H9 (cell line): Measurements from ENCODE around the gene CMTM4. TPM values are rescaled to one million over a fixed set of nuclear protein-coding genes. Genes with fewer than 3 reads are reported as not detected.

Experiments used
- DNase-seq: peaks from one replicate; pipeline ENCODE4 v3.0.0-alpha.2; 2017
- H2AFZ ChIP-seq: one replicate; pipeline ENCODE4 v1.6.1; 2013; ENCODE audit warnings: mild to moderate bottlenecking, low read length, control low read depth, moderate library complexity
- H2AK5ac ChIP-seq: 2 replicates; pipeline ENCODE4 v1.6.1; 2013; ENCODE audit warnings: low read length, control low read depth, mixed read lengths; ENCODE audit not compliant: insufficient read length
- H2BK120ac ChIP-seq: one replicate; pipeline ENCODE4 v1.6.1; 2013; ENCODE audit warnings: low read depth, mild to moderate bottlenecking, low read length, control low read depth, inconsistent platforms; ENCODE audit not compliant: poor library complexity, severe bottlenecking
- H2BK12ac ChIP-seq: 2 replicates; pipeline ENCODE4 v1.6.1; 2013; ENCODE audit warnings: low read length, control low read depth, mixed read lengths, low read depth; ENCODE audit not compliant: insufficient read length
- H2BK15ac ChIP-seq: 2 replicates; pipeline ENCODE4 v1.6.1; 2013; ENCODE audit warnings: low read depth, low read length, control low read depth
- H2BK20ac ChIP-seq: one replicate; pipeline ENCODE4 v1.6.1; 2013; ENCODE audit warnings: low read depth, mild to moderate bottlenecking, low read length, control low read depth, inconsistent platforms; ENCODE audit not compliant: poor library complexity, severe bottlenecking
- H2BK5ac ChIP-seq: 2 replicates; pipeline ENCODE4 v1.6.1; 2013; ENCODE audit warnings: low read length, control low read depth, mixed read lengths; ENCODE audit not compliant: insufficient read length
- H3K14ac ChIP-seq: 2 replicates; pipeline ENCODE4 v1.6.1; 2013; ENCODE audit warnings: low read length, control low read depth; ENCODE audit not compliant: insufficient read depth
- H3K18ac ChIP-seq: 2 replicates; pipeline ENCODE4 v1.6.1; 2013; ENCODE audit warnings: low read depth, mild to moderate bottlenecking, mixed read lengths, low read length, control low read depth; ENCODE audit not compliant: insufficient read length
- H3K23ac ChIP-seq: 2 replicates; pipeline ENCODE4 v1.6.1; 2013; ENCODE audit warnings: low read length, control low read depth, mixed read lengths, low read depth; ENCODE audit not compliant: insufficient read length
- H3K23me2 ChIP-seq: 2 replicates; pipeline ENCODE4 v1.6.1; 2013; ENCODE audit warnings: low read depth, mild to moderate bottlenecking, mixed read lengths, low read length, control low read depth; ENCODE audit not compliant: insufficient read length, poor library complexity, severe bottlenecking
- H3K27ac ChIP-seq: 2 replicates; pipeline ENCODE4 v1.5.1; 2013; ENCODE audit warnings: low read length, control low read depth, mixed read lengths, low read depth; ENCODE audit not compliant: insufficient read length
- H3K27me3 ChIP-seq: 2 replicates; pipeline ENCODE4 v1.6.1; 2013; ENCODE audit warnings: low read length, control low read depth, inconsistent platforms; ENCODE audit not compliant: insufficient read depth
- H3K4ac ChIP-seq: 2 replicates; pipeline ENCODE4 v1.6.1; 2013; ENCODE audit warnings: low read depth, mild to moderate bottlenecking, control low read depth, inconsistent platforms, low read length, moderate library complexity
- H3K4me1 ChIP-seq: 2 replicates; pipeline ENCODE4 v1.6.1; 2013; ENCODE audit warnings: low read length, control low read depth, inconsistent platforms; ENCODE audit not compliant: insufficient read depth
- H3K4me2 ChIP-seq: 2 replicates; pipeline ENCODE4 v1.6.1; 2013; ENCODE audit warnings: low read length, control low read depth, mixed read lengths; ENCODE audit not compliant: insufficient read length, insufficient read depth
- H3K56ac ChIP-seq: 2 replicates; pipeline ENCODE4 v1.6.1; 2013; ENCODE audit warnings: low read depth, mild to moderate bottlenecking, mixed read lengths, low read length, control low read depth; ENCODE audit not compliant: insufficient read length
- H3K79me1 ChIP-seq: 2 replicates; pipeline ENCODE4 v1.6.1; 2013; ENCODE audit warnings: low read depth, mild to moderate bottlenecking, moderate library complexity, low read length, control low read depth, inconsistent platforms; ENCODE audit not compliant: insufficient read depth, poor library complexity, severe bottlenecking
- H3K79me2 ChIP-seq: 2 replicates; pipeline ENCODE4 v1.6.1; 2013; ENCODE audit warnings: low read length, control low read depth, inconsistent platforms; ENCODE audit not compliant: insufficient read depth
- H3K9ac ChIP-seq: 2 replicates; pipeline ENCODE4 v1.6.1; 2013; ENCODE audit warnings: low read length, control low read depth, mixed read lengths; ENCODE audit not compliant: insufficient read length; ENCODE audit errors: extremely low read depth
- H3K9me3 ChIP-seq: one replicate; pipeline ENCODE4 v1.6.1; 2013; ENCODE audit warnings: low read depth, low read length, inconsistent platforms; ENCODE audit not compliant: control insufficient read depth
- H3T11ph ChIP-seq: one replicate; pipeline ENCODE4 v1.6.1; 2013; ENCODE audit warnings: mild to moderate bottlenecking, low read length, control low read depth, inconsistent platforms
- H4K20me1 ChIP-seq: one replicate; pipeline ENCODE4 v1.6.1; 2013; ENCODE audit not compliant: control insufficient read depth, insufficient read length, insufficient read depth
- H4K5ac ChIP-seq: 2 replicates; pipeline ENCODE4 v1.6.1; 2013; ENCODE audit warnings: low read depth, mild to moderate bottlenecking, mixed read lengths, low read length, control low read depth; ENCODE audit not compliant: insufficient read length
- H4K8ac ChIP-seq: replicated peaks from 2 replicates; pipeline ENCODE4 v1.6.1; 2013; ENCODE audit warnings: low read length, control low read depth, mixed read lengths, low read depth; ENCODE audit not compliant: insufficient read length
- H4K91ac ChIP-seq: 2 replicates; pipeline ENCODE4 v1.6.1; 2013; ENCODE audit warnings: low read depth, mild to moderate bottlenecking, moderate library complexity, mixed read lengths, low read length, control low read depth; ENCODE audit not compliant: insufficient read length
- H3K27ac Mint-ChIP-seq, 3 experiments: 2 replicates in 2 of 3; 3 replicates in 1 of 3; pipeline ENCODE4 v1.8.0; 2020 to 2021; ENCODE audit warnings: mixed read lengths in 3 of 3, mild to moderate bottlenecking in 1 of 3, moderate library complexity in 1 of 3
- H3K27me3 Mint-ChIP-seq: 2 replicates; pipeline ENCODE4 v1.8.0; 2021; ENCODE audit warnings: low read depth, mild to moderate bottlenecking, moderate library complexity, mixed read lengths
- H3K36me3 Mint-ChIP-seq, 3 experiments: 2 replicates in 2 of 3; 3 replicates in 1 of 3; pipeline ENCODE4 v1.8.0; 2020 to 2021; ENCODE audit warnings: low read depth in 3 of 3, mixed read lengths in 3 of 3; ENCODE audit not compliant: insufficient read depth in 1 of 3
- H3K4me1 Mint-ChIP-seq, 2 experiments: 2 replicates each; pipeline ENCODE4 v1.8.0; 2020; ENCODE audit warnings: mixed read lengths in 2 of 2
- H3K4me3 Mint-ChIP-seq, 2 experiments: 2 replicates in 1 of 2; 3 replicates in 1 of 2; pipeline ENCODE4 v1.8.0; 2020 to 2021; ENCODE audit warnings: mild to moderate bottlenecking in 2 of 2, mixed read lengths in 2 of 2, moderate library complexity in 1 of 2
- H3K9me3 Mint-ChIP-seq, 2 experiments: 2 replicates in 1 of 2; 3 replicates in 1 of 2; pipeline ENCODE4 v1.8.0; 2020; ENCODE audit warnings: mild to moderate bottlenecking in 2 of 2, mixed read lengths in 2 of 2, moderate library complexity in 1 of 2
- CTCF ChIP-seq: fragments of 200-600 bp; sonication (generic); conservative IDR thresholded peaks from 3 replicates; pipeline ENCODE4 v1.8.0; 2021; ENCODE audit warnings: antibody characterized with exemption, mild to moderate bottlenecking
- WGBS: extraction: QIAGEN DNeasy Blood & Tissue Kit; methylation state at CpG from one replicate; pipeline ENCODE4 v1.1.7; 2013; ENCODE audit warnings: missing lambda C conversion rate, low lambda C conversion rate, mixed read lengths; ENCODE audit not compliant: insufficient read length; ENCODE audit errors: extremely low coverage; 5-methylcytosine and 5-hydroxymethylcytosine counted together
- total RNA-seq: library from RNA; stranded (reverse); gene quantifications from 2 replicates; pipeline ENCODE4 v1.2.1, GENCODE V29; 2021

CMTM4 gene
- total RNA-seq, 1 experiment from 2014 or later, result 40.5 TPM

- H3T11ph ChIP-seq, result no peak within 1 kb of the TSS
- no peak within 1 kb of the TSS for H3K23ac ChIP-seq
- H3K79me2 ChIP-seq, result no peaks in the 10 kb centered on the region
- peaks cover 13% of the 10 kb centered on the region; the same call in 1 of the 2 replicates for H3K27me3 ChIP-seq
- Mint-ChIP-seq H3K9me3 (no peaks in the 10 kb centered on the region), H3K4me3 (peak within 1 kb of the TSS; percentile 39 to 60; a peak in 4 of 5 replicates), H3K36me3 (no peaks in the 10 kb centered on the region), H3K4me1 (peaks cover 25 to 29% of the 10 kb centered on the region in 2 experiments), H3K27ac (peak within 1 kb of the TSS in 1 of 3 experiments; percentile 75; a peak in 1 of 7 replicates), H3K27me3 (peaks cover 35% of the 10 kb centered on the region)
- H2BK12ac ChIP-seq, result no peak within 1 kb of the TSS
- H2BK15ac ChIP-seq, result no peak within 1 kb of the TSS
- peak within 1 kb of the TSS; percentile 0 for H3K4me2 ChIP-seq
- H3K14ac ChIP-seq, result no peak within 1 kb of the TSS
- H3K9me3 ChIP-seq, result no peaks in the 10 kb centered on the region
- no peak within 1 kb of the TSS for H3K4ac ChIP-seq
- H3K27ac ChIP-seq, result no peak within 1 kb of the TSS
- no peak within 1 kb of the TSS for H3K18ac ChIP-seq
- WGBS, result no CpG with 5 or more reads among the region's 77 CpGs
- no peak within 1 kb of the TSS for H4K8ac ChIP-seq
- no peak within 1 kb of the TSS for H2BK5ac ChIP-seq
- no peaks in the 10 kb centered on the region for H4K20me1 ChIP-seq
- H2AFZ ChIP-seq, result no peak within 1 kb of the TSS
- no peak for TF ChIP-seq CTCF
- no peaks in the 10 kb centered on the region; the same call in 1 of the 2 replicates for H3K4me1 ChIP-seq
- H3K9ac ChIP-seq, result no peak within 1 kb of the TSS
- no peak within 1 kb of the TSS for H4K91ac ChIP-seq
- no peak within 1 kb of the TSS for H2AK5ac ChIP-seq
- H2BK20ac ChIP-seq, result no peak within 1 kb of the TSS
- DNase-seq, result no peak
- no peaks in the 10 kb centered on the region for H3K79me1 ChIP-seq
- H2BK120ac ChIP-seq, result no peak within 1 kb of the TSS
- no peak within 1 kb of the TSS for H4K5ac ChIP-seq
- H3K56ac ChIP-seq, result no peak within 1 kb of the TSS
- no peaks in the 10 kb centered on the region for H3K23me2 ChIP-seq
Observed at GRCh38 chr16:66578651-66579531, 117.7 kb downstream of the CMTM4 start, which contains the start of gene CMTM2. Gene CMTM2 (plus strand): TSS chr16:66579463. CDS start chr16:66579608, 145 bp downstream.
